Tibial artery (tissue), 4 donors: ENCODE data around the gene ARGLU1.

ENCODE experiments used
- DNase-seq, 2 donors: peaks; one replicate each; pipeline ENCODE4 v3.0.0-alpha.2; 2019
- H3K27ac ChIP-seq, 2 donors: fragments of 200-600 bp; sonication (generic) in 1 of 2; 1 replicate in 1 of 2; 2 replicates in 1 of 2; pipeline ENCODE4 v1.5.1; 2018 to 2019; ENCODE audit warnings: mild to moderate bottlenecking in 1 of 2
- H3K27me3 ChIP-seq, 2 donors: fragments of 200-600 bp; sonication (generic) in 1 of 2; one replicate each; pipeline versions ENCODE4 v1.5.1 to v1.6.0; 2016 to 2019
- H3K36me3 ChIP-seq, 3 donors: fragments of 200-600 bp; sonication (generic) in 2 of 3; one replicate each; pipeline ENCODE4 v1.5.1; 2016 to 2019; ENCODE audit warnings: mild to moderate bottlenecking in 2 of 3
- H3K4me1 ChIP-seq, 4 donors: fragments of 200-600 bp; sonication (generic) in 2 of 4; 1 replicate in 3 of 4; 2 replicates in 1 of 4; pipeline ENCODE4 v1.5.1; 2016 to 2019
- H3K4me3 ChIP-seq, 2 donors: fragments of 200-600 bp; sonication (generic) in 1 of 2; 1 replicate in 1 of 2; 2 replicates in 1 of 2; pipeline ENCODE4 v1.5.1; 2018 to 2019; ENCODE audit warnings: mild to moderate bottlenecking in 2 of 2
- H3K9me3 ChIP-seq, 3 donors: fragments of 200-600 bp; sonication (generic) in 1 of 3; one replicate each; pipeline ENCODE4 v1.5.1; 2016 to 2019
- CTCF ChIP-seq, 2 experiments: fragments of 200-600 bp in 1 of 2; fragments of 450-650 bp in 1 of 2; IDR thresholded peaks; one replicate each; pipeline ENCODE4 v1.5.1; 2017 to 2019; ENCODE audit warnings: antibody characterized with exemption in 2 of 2, mild to moderate bottlenecking in 1 of 2, moderate library complexity in 1 of 2
- intact Hi-C: fragments of 100-400 bp; cut with DNase I; formaldehyde crosslinking; loops from one replicate; pipeline ENCODE4 v1.15.0; 2023; ENCODE audit warnings: low total_unique reads

ARGLU1 gene

GRCh38 chr13:106530980-106531481 lies 36.9 kb downstream of the ARGLU1 start:
- Histone ChIP-seq H3K4me3 (no peak overlapping the region), H3K9me3 (no peaks in the 10 kb centered on the region), H3K4me1 (peaks cover 0 to 17% (median 12%) of the 10 kb centered on the region in 4 donors), H3K27ac (no peak overlapping the region), H3K27me3 (no peaks in the 10 kb centered on the region), H3K36me3 (no peaks in the 10 kb centered on the region)
- no peak for TF ChIP-seq CTCF (IDR thresholded peaks at IDR 0.05)
- intact Hi-C loops = loop anchor here (10.0 kb wide), 2 partner anchors 594 to 1956 kb away; no protein-coding TSS in a partner anchor
- DNase-seq = no peak

- no peak for DNase-seq
- peaks cover 0 to 17% (median 11%) of the 10 kb centered on the region in 4 donors for H3K4me1 ChIP-seq
- H3K9me3 ChIP-seq = no peaks in the 10 kb centered on the region
- TF ChIP-seq CTCF (IDR thresholded peaks at IDR 0.05) = no peak
- intact Hi-C loops = loop anchor here (10.0 kb wide), 2 partner anchors 594 to 1956 kb away; no protein-coding TSS in a partner anchor
- no peaks in the 10 kb centered on the region for H3K27me3 ChIP-seq
- no peak overlapping the region for H3K4me3 ChIP-seq
- H3K27ac ChIP-seq = no peak overlapping the region
- no peaks in the 10 kb centered on the region for H3K36me3 ChIP-seq
Measured at GRCh38 chr13:106530171-106530851, 37.6 kb downstream of the ARGLU1 start.

GRCh38 chr13:106529415-106530170 lies 38.3 kb downstream of the ARGLU1 start:
- H3K27me3 ChIP-seq = no peaks in the 10 kb centered on the region
- intact Hi-C loops = loop anchor here (10.0 kb wide), 2 partner anchors 595 to 1955 kb away; no protein-coding TSS in a partner anchor
- H3K4me1 ChIP-seq = peaks cover 0 to 14% (median 9%) of the 10 kb centered on the region in 4 donors
- H3K27ac ChIP-seq = no peak overlapping the region
- no peak for DNase-seq
- no peaks in the 10 kb centered on the region for H3K36me3 ChIP-seq
- no peaks in the 10 kb centered on the region for H3K9me3 ChIP-seq
- H3K4me3 ChIP-seq = no peak overlapping the region
- TF ChIP-seq CTCF (IDR thresholded peaks at IDR 0.05) = no peak

- H3K4me1 ChIP-seq = peaks cover 0 to 8% (median 7%) of the 10 kb centered on the region in 4 donors
- intact Hi-C loops = no loop called here
- H3K9me3 ChIP-seq = no peaks in the 10 kb centered on the region
- no peak overlapping the region for H3K27ac ChIP-seq
- TF ChIP-seq CTCF (IDR thresholded peaks at IDR 0.05) = no peak
- DNase-seq = no peak
- no peaks in the 10 kb centered on the region for H3K27me3 ChIP-seq
- H3K36me3 ChIP-seq = no peaks in the 10 kb centered on the region
- no peak overlapping the region for H3K4me3 ChIP-seq
Measured at GRCh38 chr13:106528718-106529414, 39.1 kb downstream of the ARGLU1 start.

GRCh38 chr13:106527826-106528225 lies 40.1 kb downstream of the ARGLU1 start:
- TF ChIP-seq CTCF (IDR thresholded peaks at IDR 0.05) = no peak
- intact Hi-C loops = no loop called here
- no peaks in the 10 kb centered on the region for H3K9me3 ChIP-seq
- H3K27ac ChIP-seq = no peak overlapping the region
- H3K4me3 ChIP-seq = no peak overlapping the region
- no peaks in the 10 kb centered on the region for H3K36me3 ChIP-seq
- no peaks in the 10 kb centered on the region for H3K27me3 ChIP-seq
- H3K4me1 ChIP-seq = peaks cover 0 to 15% (median 7%) of the 10 kb centered on the region in 4 donors
- no peak for DNase-seq
